GM12878 (cell line): ENCODE measurements around the gene LIG3. TPM values are rescaled to one million over a fixed set of nuclear protein-coding genes. Genes with fewer than 3 reads are reported as not detected.

Experiments used
- ATF7 ChIP-seq: fragments of 450-650 bp; IDR thresholded peaks from 2 replicates; pipeline ENCODE4 v1.6.1; 2016; ENCODE audit warnings: low read depth, mild to moderate bottlenecking
- DPF2 ChIP-seq: fragments of 450-650 bp; IDR thresholded peaks from 2 replicates; pipeline ENCODE4 v1.6.1; 2017; ENCODE audit warnings: mild to moderate bottlenecking
- E2F8 ChIP-seq: fragments of 450-650 bp; IDR thresholded peaks from 2 replicates; pipeline ENCODE4 v1.6.1; 2018; ENCODE audit warnings: mild to moderate bottlenecking, low read depth, moderate library complexity; ENCODE audit not compliant: partially characterized antibody
- EZH2 ChIP-seq: IDR thresholded peaks from 2 replicates; pipeline ENCODE4 v1.6.1; 2012; ENCODE audit warnings: low read depth, mild to moderate bottlenecking, control low read depth, inconsistent platforms, low read length, borderline replicate concordance; ENCODE audit not compliant: control insufficient read depth
- GABPA ChIP-seq: IDR thresholded peaks from 2 replicates; pipeline ENCODE4 v1.6.1; 2014; ENCODE audit warnings: antibody characterized with exemption, low read depth, mild to moderate bottlenecking, inconsistent platforms
- HDAC2 ChIP-seq: fragments of 200-600 bp; sonication (generic); IDR thresholded peaks from 2 replicates; pipeline ENCODE4 v1.6.1; 2017
- HDGF ChIP-seq: fragments of 450-650 bp; IDR thresholded peaks from 2 replicates; pipeline ENCODE4 v1.6.1; 2016; ENCODE audit warnings: antibody characterized with exemption
- IKZF1 ChIP-seq: fragments of 450-650 bp; conservative IDR thresholded peaks from 2 replicates; pipeline ENCODE4 v1.6.1; 2017; ENCODE audit warnings: antibody characterized with exemption, mild to moderate bottlenecking
- LARP7 ChIP-seq: fragments of 450-650 bp; IDR thresholded peaks from 2 replicates; pipeline ENCODE4 v1.6.1; 2017; ENCODE audit warnings: mild to moderate bottlenecking
- MLLT1 ChIP-seq: fragments of 450-650 bp; IDR thresholded peaks from 2 replicates; pipeline ENCODE4 v1.6.1; 2016; ENCODE audit warnings: mild to moderate bottlenecking
- MYB ChIP-seq: fragments of 150-350 bp; IDR thresholded peaks from 2 replicates; pipeline ENCODE4 v1.6.1; 2014; ENCODE audit warnings: mild to moderate bottlenecking, low read depth, low read length, borderline replicate concordance
- NR2C2 ChIP-seq: IDR thresholded peaks from 2 replicates; pipeline ENCODE4 v1.6.1; 2011; ENCODE audit warnings: borderline replicate concordance, low read depth; ENCODE audit not compliant: control insufficient read depth, insufficient read length
- NR2F1 ChIP-seq: fragments of 450-650 bp; conservative IDR thresholded peaks from 2 replicates; pipeline ENCODE4 v1.6.1; 2017; ENCODE audit warnings: mild to moderate bottlenecking
- POLR2A ChIP-seq: IDR thresholded peaks from 2 replicates; pipeline ENCODE4 v1.6.1; 2011; ENCODE audit warnings: low read depth, mild to moderate bottlenecking, low read length
- POU2F2 ChIP-seq: IDR thresholded peaks from 3 replicates; pipeline ENCODE4 v1.6.1; 2011; ENCODE audit warnings: low read depth, mild to moderate bottlenecking, low read length, borderline replicate concordance
- RB1 ChIP-seq: fragments of 450-650 bp; formaldehyde crosslinking; IDR thresholded peaks from 2 replicates; pipeline ENCODE4 v1.6.1; 2017; ENCODE audit warnings: mild to moderate bottlenecking, borderline replicate concordance
- SRF ChIP-seq, 2 experiments: IDR thresholded peaks; 2 replicates each; pipeline ENCODE4 v1.6.1; 2011; ENCODE audit warnings: low read depth in 2 of 2, low read length in 2 of 2, mild to moderate bottlenecking in 1 of 2, moderate library complexity in 1 of 2
- TBL1XR1 ChIP-seq: IDR thresholded peaks from 2 replicates; pipeline ENCODE4 v1.6.1; 2012; ENCODE audit warnings: low read depth, low read length, improper control_type of control experiment
- ZBTB40 ChIP-seq: fragments of 450-650 bp; IDR thresholded peaks from 2 replicates; pipeline ENCODE4 v1.6.1; 2016; ENCODE audit warnings: mild to moderate bottlenecking, moderate library complexity, borderline replicate concordance
- ZNF217 ChIP-seq: fragments of 450-650 bp; IDR thresholded peaks from 2 replicates; pipeline ENCODE4 v1.6.1; 2017; ENCODE audit warnings: antibody characterized with exemption, mild to moderate bottlenecking
- ZNF24 ChIP-seq: fragments of 450-650 bp; IDR thresholded peaks from 2 replicates; pipeline ENCODE4 v1.6.1; 2017; ENCODE audit warnings: antibody characterized with exemption, mild to moderate bottlenecking
- polyA plus RNA-seq, 11 experiments: library from polyadenylated mRNA; depleted of rRNA in 4 of 11; unstranded in 6 of 11; stranded (reverse) in 5 of 11; fragments of >200 nt; fragmentation: Nextera tagmentation in 4 of 11; fragmentation: Illumina TruSeq in 1 of 11; extraction: Ambion mirVana in 4 of 11; extraction: Trizol in 1 of 11; gene quantifications; 1 replicate in 1 of 11; 2 replicates in 10 of 11; pipeline versions ENCODE4 v1.2.1 to v1.2.3, GENCODE V29; 2011 to 2016; ENCODE audit warnings: inconsistent platforms in 2 of 11, missing spikeins in 2 of 11, low read depth in 1 of 11
- total RNA-seq, 4 experiments: library from RNA; depleted of rRNA in 3 of 4; stranded (reverse); fragments of >200 nt in 3 of 4; fragmentation: Illumina TruSeq in 1 of 4; extraction: Trizol in 1 of 4; gene quantifications; 2 replicates each; pipeline versions ENCODE4 v1.2.1 to v1.2.3, GENCODE V29; 2013 to 2021

Gene LIG3
- total and polyA plus RNA-seq, 10 of the 15 experiments (the other 5 are each of a cell fraction or from before 2014, with no cell fraction given) = 6.5 to 45.4 (median 31.0) TPM

- TF ChIP-seq MLLT1 = peak; percentile 93
- peak; percentile 97 for TF ChIP-seq GABPA
- TF ChIP-seq HDGF = peak; percentile 30; the same call in 1 of the 2 replicates
- TF ChIP-seq POLR2A = peak; percentile 98
- peak; percentile 89 for TF ChIP-seq POU2F2
- TF ChIP-seq ZNF217 = no peak
- no peak for TF ChIP-seq TBL1XR1
- TF ChIP-seq ZNF24 = 0 out of 2 replicates have a peak, but pooled peaks have one; percentile 9
- no peak for TF ChIP-seq EZH2
- 0 out of 2 replicates have a peak, but pooled peaks have one; percentile 55 for TF ChIP-seq MYB
- TF ChIP-seq DPF2 = no peak
- TF ChIP-seq ATF7 = peak; percentile 85
- peak; percentile 94 for TF ChIP-seq ZBTB40
- TF ChIP-seq SRF (IDR thresholded peaks at IDR 0.05; ENCODE audit: low read depth in 2 of 2, low read length in 2 of 2) = peak in 1 of 2 experiments; percentile 67; a peak in 2 of 4 replicates
- TF ChIP-seq HDAC2 = peak; percentile 100
- peak; percentile 37; the same call in 1 of the 2 replicates for TF ChIP-seq IKZF1
- peak; percentile 27; the same call in 1 of the 2 replicates for TF ChIP-seq RB1
- peak; percentile 36 for TF ChIP-seq LARP7
- peak; percentile 78 for TF ChIP-seq E2F8
- no peak for TF ChIP-seq NR2C2
- 0 out of 2 replicates have a peak, but pooled peaks have one; percentile 14 for TF ChIP-seq NR2F1
Observed at GRCh38 chr17:34961093-34961911, 19.0 kb upstream of the LIG3 start, which contains the start of the genes CCT6B and ZNF830 (continued).
